ENCODE results near the gene RAP1A.

- TF ChIP-seq MAX (IDR thresholded peaks at IDR 0.05) (no peak), CEBPB (IDR thresholded peaks at IDR 0.05) (no peak), REST (IDR thresholded peaks at IDR 0.05; ENCODE audit: low read depth) (no peak), EP300 (IDR thresholded peaks at IDR 0.05; ENCODE audit: borderline replicate concordance) (no peak), CREB1 (IDR thresholded peaks at IDR 0.05; ENCODE audit: low read depth) (no peak), FOXM1 (IDR thresholded peaks at IDR 0.05; ENCODE audit: borderline replicate concordance, low read depth) (no peak), TAF1 (IDR thresholded peaks at IDR 0.05; ENCODE audit: low read depth) (no peak), RAD21 (IDR thresholded peaks at IDR 0.05; ENCODE audit: low read depth) (no peak), TEAD4 (IDR thresholded peaks at IDR 0.05) (no peak), YY1 (IDR thresholded peaks at IDR 0.05; ENCODE audit: low read depth) (no peak), NFIC (IDR thresholded peaks at IDR 0.05) (no peak)
Observed at GRCh38 chr1:111737216-111738132, 117.9 kb downstream of the RAP1A start.
